HG02852 (cell line): ENCODE results near the gene ZNF385B.
"Not testable (repeated sequence)": the region's sequence is repeated elsewhere in the genome, so short reads cannot be mapped to it uniquely, and the experiment has no call there.

Experiments used
- ATAC-seq: cut with Tn5 transposase; IDR thresholded peaks from one replicate; pipeline ENCODE4 v1.9.1; 2021; ENCODE audit warnings: mild to moderate bottlenecking, moderate library complexity; ENCODE audit not compliant: unreplicated experiment

Gene ZNF385B

DNA sequence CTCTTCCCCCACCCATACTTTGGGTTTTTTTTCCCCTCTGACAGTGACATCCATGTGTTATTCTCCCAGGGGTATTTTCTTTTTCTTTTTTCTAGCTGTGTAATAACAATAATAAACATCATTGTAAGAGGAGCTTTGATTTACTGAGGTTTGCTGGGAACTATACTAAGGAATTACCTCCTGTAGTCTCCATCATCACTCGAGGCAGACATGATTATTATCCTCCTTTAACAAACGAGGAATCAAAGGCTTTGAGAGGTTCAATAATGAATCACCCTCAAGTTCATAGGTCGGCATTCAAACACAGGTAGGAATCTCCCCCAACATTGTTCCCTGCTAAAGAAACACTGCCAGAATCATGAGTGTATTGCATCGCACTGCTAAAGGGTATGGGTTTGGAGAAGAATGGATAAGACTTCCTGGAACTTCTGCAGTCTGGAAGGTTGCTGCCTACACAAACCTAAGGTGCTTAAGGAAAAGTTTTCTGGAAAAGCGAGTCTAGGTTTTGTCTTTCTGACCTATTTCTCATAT lies 336.5 kb downstream of the ZNF385B start:
- no peak for ATAC-seq

DNA sequence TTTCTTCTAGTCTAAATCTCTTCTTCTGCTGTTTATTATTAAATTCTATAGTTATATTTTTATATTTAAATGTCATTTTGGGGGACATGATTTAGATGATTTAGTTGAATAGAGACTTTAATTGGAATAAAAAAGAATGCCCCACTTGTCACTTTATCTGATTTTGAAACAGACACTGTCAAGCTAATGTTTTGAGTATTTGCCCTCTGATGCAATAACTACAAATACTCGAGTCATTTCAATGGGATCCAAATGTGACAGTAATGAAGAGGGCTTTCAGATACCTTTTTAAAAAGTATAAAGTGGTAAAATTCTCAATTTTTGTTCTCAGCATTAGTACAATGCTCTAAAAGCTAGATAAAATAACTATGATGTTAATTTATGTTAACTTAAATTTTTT lies 339.5 kb downstream of the ZNF385B start:
- no peak for ATAC-seq

DNA sequence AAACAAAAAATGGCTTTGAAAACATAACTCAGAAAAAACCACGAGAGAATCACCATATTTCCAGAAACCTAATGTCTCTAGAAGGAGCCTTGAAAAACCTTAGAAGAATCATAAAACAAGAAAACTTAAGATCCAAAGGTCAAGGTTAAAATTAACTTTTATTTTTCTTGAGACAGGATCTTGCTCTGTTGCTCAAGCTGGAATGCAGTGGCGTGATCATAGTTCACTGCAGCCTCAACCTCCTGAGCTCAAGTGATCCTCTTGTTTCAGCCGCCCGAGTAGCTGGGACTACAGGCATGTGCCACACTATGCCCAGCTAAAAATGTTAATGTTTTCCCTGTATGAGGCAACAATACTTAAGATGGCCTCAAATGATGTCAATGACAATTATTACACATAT lies 342.6 kb downstream of the ZNF385B start:
- ATAC-seq = no peak

DNA sequence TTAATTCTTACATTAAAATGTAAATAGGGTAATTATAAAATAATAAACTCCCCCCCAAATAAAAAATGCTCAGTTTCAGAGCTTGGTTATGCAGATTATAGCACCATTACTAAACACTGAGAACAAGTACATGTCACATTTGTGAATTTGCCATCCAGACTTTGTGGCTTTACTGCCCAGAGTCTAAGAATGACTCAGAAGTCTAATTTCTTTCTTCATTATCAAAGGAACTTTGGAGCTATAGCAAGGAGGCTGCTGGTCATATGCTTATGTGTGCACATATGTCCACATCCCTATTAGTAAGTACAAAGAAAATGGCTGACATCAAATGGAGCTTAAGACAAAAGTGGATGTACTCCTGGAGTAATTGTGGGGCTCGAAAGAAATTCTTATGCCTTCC lies 348.2 kb downstream of the ZNF385B start:
- no peak for ATAC-seq

- no peak for ATAC-seq
Measured at GRCh38 chr2:179512281-179513035, 349.0 kb downstream of the ZNF385B start.

DNA sequence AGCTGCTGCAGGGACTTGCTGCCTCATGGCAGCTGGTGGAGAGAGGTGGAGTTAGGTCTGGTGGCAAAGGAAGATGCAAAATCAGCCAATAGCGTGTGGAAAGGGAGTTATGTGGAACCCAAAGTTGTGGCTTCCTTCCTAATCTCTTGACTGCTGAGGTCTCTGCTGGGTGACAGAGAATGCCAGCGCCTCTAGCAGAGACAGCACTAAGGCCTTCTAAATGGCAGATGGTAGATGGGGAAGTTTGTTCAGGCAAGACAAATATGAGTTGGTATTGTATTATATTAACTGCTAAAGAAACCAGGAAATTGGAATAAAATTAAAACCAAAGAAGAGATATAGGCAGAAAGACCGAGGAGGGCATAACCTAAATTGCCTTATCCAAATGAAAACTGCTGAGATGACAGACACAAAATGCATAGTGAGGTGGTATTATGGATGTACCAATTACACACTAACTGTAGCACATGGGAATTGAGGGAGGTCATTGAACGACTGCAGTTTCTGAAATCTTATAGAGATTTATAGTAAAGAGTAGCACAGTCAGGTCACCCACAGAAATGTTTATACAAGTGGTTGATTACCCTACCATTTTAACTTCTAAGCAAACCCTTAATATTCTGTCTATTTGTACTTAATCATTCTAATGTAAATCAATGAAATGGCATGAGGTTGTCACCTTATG lies 350.2 kb downstream of the ZNF385B start:
- ATAC-seq = no peak

- no peak for ATAC-seq
Measured at GRCh38 chr2:179495315-179495714, 366.1 kb downstream of the ZNF385B start.

DNA sequence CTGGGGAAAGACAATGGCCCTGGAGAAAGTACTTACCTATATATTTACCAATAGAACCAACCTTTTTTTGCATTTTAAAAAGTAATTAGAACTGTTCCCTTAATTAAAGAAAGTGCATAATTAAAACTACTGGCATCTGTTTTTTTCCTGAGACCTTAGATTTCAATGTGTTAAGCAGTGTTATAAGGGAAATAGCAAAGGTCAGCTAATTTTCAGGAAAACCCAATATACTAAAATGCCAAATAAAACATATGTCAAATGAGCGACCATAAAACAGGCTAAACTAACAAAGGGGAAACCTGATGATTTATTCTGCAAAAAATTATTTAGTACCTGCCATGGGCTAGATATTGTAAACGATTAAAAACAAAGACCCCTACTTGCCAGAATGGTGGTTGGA lies 372.8 kb downstream of the ZNF385B start:
- ATAC-seq = no peak

- no peak for ATAC-seq
Measured at GRCh38 chr2:179487010-179487731, 374.2 kb downstream of the ZNF385B start.

- no peak for ATAC-seq
Measured at GRCh38 chr2:179483131-179483530, 378.3 kb downstream of the ZNF385B start.

- no peak for ATAC-seq
Measured at GRCh38 chr2:179479947-179480346, 381.5 kb downstream of the ZNF385B start.

DNA sequence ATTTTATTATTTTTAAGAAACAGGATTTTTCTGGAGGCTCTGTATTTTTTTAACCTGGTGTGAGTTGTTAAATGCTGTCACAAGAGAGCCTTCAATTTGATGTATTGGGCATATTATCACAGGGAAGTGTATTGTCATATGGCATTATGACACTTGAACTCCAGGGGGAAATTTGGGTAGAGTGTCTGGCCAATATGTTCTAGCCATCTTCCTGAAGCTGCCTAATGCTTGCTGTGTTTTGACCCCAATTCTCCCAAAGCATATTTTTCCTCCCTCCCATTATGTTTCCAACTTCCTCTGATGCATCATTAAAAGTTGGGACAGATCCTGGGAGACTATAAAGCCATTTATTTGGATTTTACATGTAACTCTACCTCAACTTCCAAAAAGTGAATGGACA lies 382.6 kb downstream of the ZNF385B start:
- no peak for ATAC-seq

GRCh38 chr2:179470992-179471391 lies 390.4 kb downstream of the ZNF385B start:
- ATAC-seq = no peak

GRCh38 chr2:179470089-179470488 lies 391.3 kb downstream of the ZNF385B start:
- no peak for ATAC-seq

DNA sequence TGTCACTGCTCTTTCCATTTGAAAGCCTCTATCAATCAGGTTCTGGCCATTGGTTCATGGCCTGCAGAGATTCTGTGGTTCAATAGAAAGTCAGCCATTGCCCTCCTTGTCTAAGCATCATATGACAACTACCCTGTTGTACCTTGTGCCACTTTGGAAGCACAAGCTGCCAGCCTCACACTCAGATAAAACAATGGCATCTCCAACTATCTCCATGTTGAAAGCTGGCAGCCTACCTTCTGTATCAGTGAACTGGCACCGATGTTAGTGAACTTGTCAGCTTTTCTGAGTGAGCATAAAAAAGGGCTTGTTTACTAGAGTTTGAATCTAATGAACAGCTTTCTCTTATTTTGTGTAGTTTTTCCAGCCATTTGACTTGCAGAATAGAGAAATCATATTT lies 393.5 kb downstream of the ZNF385B start:
- ATAC-seq = no peak

DNA sequence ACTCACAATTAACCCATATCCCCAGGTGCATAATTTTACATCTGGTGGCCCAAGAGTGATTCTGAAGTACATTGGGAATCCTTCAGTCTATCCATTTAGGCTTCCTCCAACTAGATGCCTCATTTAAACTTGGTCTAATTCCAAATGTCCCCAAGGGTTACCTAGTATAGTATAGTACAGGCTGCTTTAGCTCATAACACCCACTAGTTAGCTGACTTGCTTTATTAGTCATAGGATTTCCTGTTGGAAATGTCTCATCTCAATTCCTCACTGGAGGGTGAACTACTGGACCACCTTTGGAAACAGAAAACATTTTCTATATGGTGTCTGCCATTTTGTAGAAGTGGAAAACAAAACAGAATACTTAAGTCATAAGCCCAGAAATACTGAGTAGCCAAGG lies 394.3 kb downstream of the ZNF385B start:
- ATAC-seq = no peak

- no peak for ATAC-seq
Measured at GRCh38 chr2:179461420-179461819, 400.0 kb downstream of the ZNF385B start.

DNA sequence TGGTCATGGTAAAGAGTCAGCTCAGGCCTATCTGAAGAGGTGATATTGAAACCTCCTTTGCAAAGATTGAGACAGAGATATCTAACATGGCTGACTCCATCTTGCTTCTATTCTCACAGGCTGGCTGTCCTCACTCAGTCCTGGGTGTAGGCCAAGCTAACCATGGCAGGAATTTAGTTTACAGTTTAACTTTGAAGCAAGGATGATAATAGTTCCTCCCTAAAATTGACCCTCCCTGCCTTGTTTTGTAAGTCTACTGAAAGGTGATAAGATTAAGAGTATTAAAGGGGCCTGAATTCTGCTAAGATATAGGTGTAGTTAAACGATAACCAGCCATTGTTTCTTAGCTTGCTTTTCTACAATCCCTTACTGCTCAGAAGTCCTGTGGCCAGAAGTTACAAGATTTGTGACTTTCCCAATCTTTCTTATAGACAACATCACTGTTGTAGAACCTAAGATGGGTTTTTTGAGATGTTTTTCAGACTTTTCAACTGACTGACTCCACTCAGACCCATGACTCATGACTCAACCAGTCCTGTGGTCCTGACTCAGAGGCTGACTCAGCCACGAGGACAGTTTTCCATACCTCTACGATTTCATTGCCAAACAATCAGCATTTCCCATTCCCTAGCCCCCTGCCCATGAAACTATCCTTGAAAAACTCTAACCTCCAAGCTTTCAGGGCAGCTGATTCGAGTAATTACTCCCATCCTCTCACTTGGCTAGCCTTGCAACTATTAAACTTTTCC lies 401.1 kb downstream of the ZNF385B start:
- ATAC-seq = no peak

DNA sequence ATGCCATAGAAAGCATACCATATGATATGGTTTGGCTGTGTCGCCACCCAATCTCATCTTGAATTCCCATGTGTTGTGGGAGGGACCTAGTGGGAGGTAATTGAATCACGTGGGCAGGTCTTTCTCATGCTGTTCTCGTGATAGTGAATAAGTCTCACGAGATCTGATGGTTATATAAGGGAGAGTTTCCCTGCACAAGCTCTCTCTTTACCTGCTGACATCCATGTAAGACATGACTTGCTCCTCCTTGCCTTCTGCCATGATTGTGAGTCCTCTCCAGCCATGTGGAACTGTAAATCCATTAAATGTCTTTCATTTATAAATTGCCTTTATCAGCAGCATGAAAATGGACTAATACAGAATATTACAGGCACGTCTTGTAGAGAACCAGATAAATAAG lies 403.3 kb downstream of the ZNF385B start:
- ATAC-seq = not testable (repeated sequence)

DNA sequence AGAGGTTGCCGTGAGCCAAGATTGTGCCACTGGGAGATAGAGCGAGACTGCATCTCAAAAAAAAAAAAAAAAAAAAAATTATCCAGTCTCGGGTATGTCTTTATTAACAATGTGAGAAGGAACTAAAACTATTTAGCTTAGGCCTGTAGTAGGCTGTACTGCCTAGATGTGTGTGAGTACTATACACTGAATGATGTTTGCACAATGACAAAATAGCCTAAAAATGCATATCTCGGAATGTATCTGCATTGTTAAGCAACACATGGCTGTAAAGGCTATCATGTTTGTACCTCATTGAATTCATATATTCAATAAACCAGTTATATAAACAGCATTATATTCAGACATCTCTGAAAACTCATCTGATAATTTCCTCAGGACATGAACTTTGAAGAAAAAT lies 405.6 kb downstream of the ZNF385B start:
- no peak for ATAC-seq

- ATAC-seq = no peak
Measured at GRCh38 chr2:179455172-179455524, 406.3 kb downstream of the ZNF385B start.
